ENCODE results near the gene CDC37. TPM values are rescaled to one million over a fixed set of nuclear protein-coding genes. Genes with fewer than 3 reads are reported as not detected.

The CDC37 gene
- total RNA-seq, 1 donor from 2014 or later = 173 TPM

- intact Hi-C loops (cut with micrococcal nuclease) = no loop called here
- Mint-ChIP-seq H3K9me3 (no peaks in the 10 kb centered on the region), H3K36me3 (ENCODE audit: low read depth) (peaks cover 49% of the 10 kb centered on the region), H3K27ac (no peak overlapping the region), H3K4me3 (no peak overlapping the region), H3K27me3 (no peaks in the 10 kb centered on the region), H3K4me1 (peaks cover 37% of the 10 kb centered on the region)
- no peak for DNase-seq
- TF ChIP-seq CTCF (IDR thresholded peaks at IDR 0.05) = no peak
- CTCF ChIA-PET = interaction anchor here (1.0 to 1.7 kb wide), 3 partner anchors 10 to 38 kb away, joined by 3 to 6 read pairs (median 4); no protein-coding TSS in a partner anchor
- POLR2A ChIA-PET = interaction anchor here (1.0 to 1.2 kb wide), 2 partner anchors 8 to 109 kb away, joined by 3 to 11 read pairs; partner anchors contain the start of gene ICAM5
- no peak for ATAC-seq (ENCODE audit: low read depth)
Observed at GRCh38 chr19:10398819-10399218, 4.5 kb downstream of the CDC37 start.

- intact Hi-C loops (cut with micrococcal nuclease) = no loop called here
- ATAC-seq (ENCODE audit: low read depth) = no peak
- no peaks in the 10 kb centered on the region for H3K9me3 Mint-ChIP-seq
- POLR2A ChIA-PET = interaction anchor here (0.7 kb wide), 1 partner anchor 100 kb away, joined by 8 read pairs; no protein-coding TSS in a partner anchor
- H3K27me3 Mint-ChIP-seq = no peaks in the 10 kb centered on the region
- DNase-seq = no peak
- CTCF ChIA-PET = no interaction called here
- peaks cover 66% of the 10 kb centered on the region for H3K36me3 Mint-ChIP-seq (ENCODE audit: low read depth)
- H3K4me3 Mint-ChIP-seq = no peak overlapping the region
- TF ChIP-seq CTCF (IDR thresholded peaks at IDR 0.05) = no peak
- no peak overlapping the region for H3K27ac Mint-ChIP-seq
- H3K4me1 Mint-ChIP-seq = peaks cover 16% of the 10 kb centered on the region
Observed at GRCh38 chr19:10395917-10396316, 7.4 kb downstream of the CDC37 start.

- no peak for TF ChIP-seq CTCF (IDR thresholded peaks at IDR 0.05)
- ATAC-seq (ENCODE audit: low read depth) = no peak
- Mint-ChIP-seq H3K4me3 (no peak overlapping the region), H3K36me3 (ENCODE audit: low read depth) (peaks cover 70% of the 10 kb centered on the region), H3K27ac (no peak overlapping the region), H3K4me1 (peaks cover 12% of the 10 kb centered on the region), H3K9me3 (no peaks in the 10 kb centered on the region), H3K27me3 (no peaks in the 10 kb centered on the region)
- ChIA-PET CTCF (no interaction called here), POLR2A (interaction anchor here (0.5 to 0.7 kb wide), 2 partner anchors 100 to 144 kb away, joined by 3 to 8 read pairs; no protein-coding TSS in a partner anchor)
- intact Hi-C loops (cut with micrococcal nuclease) = no loop called here
- no peak for DNase-seq
Observed at GRCh38 chr19:10395436-10395835, 7.9 kb downstream of the CDC37 start.

- CTCF ChIA-PET = no interaction called here
- DNase-seq = no peak
- H3K27ac Mint-ChIP-seq = no peak overlapping the region
Observed at GRCh38 chr19:10395003-10395402, 8.3 kb downstream of the CDC37 start.

GRCh38 chr19:10393137-10393536 lies 10.2 kb downstream of the CDC37 start:
- H3K27me3 Mint-ChIP-seq = no peaks in the 10 kb centered on the region
- ATAC-seq (ENCODE audit: low read depth) (no peak), DNase-seq (no peak)
- ChIA-PET CTCF (interaction anchor here (1.5 to 3.8 kb wide), 4 partner anchors 122 to 134 kb away, joined by 3 to 70 read pairs (median 42); partner anchors contain the start of gene ICAM1), POLR2A (interaction anchor here (1.0 to 1.9 kb wide), 2 partner anchors 123 to 134 kb away, joined by 3 to 5 read pairs; no protein-coding TSS in a partner anchor)
- no peak overlapping the region for H3K27ac Mint-ChIP-seq
- intact Hi-C loops (cut with micrococcal nuclease) = no loop called here
- H3K4me1 Mint-ChIP-seq = peaks cover 9% of the 10 kb centered on the region
- H3K9me3 Mint-ChIP-seq = no peaks in the 10 kb centered on the region
- H3K4me3 Mint-ChIP-seq = no peak overlapping the region
- H3K36me3 Mint-ChIP-seq (ENCODE audit: low read depth) = peaks cover 61% of the 10 kb centered on the region
- TF ChIP-seq CTCF (IDR thresholded peaks at IDR 0.05) = no peak

More at GRCh38 chr19:10395003-10395402, 8.3 kb downstream of the CDC37 start:
- intact Hi-C loops (cut with micrococcal nuclease) = no loop called here
- POLR2A ChIA-PET = interaction anchor here (0.5 kb wide), 1 partner anchor 144 kb away, joined by 3 read pairs; no protein-coding TSS in a partner anchor
- ATAC-seq (ENCODE audit: low read depth) = no peak
- TF ChIP-seq CTCF (IDR thresholded peaks at IDR 0.05) = no peak
- no peaks in the 10 kb centered on the region for H3K27me3 Mint-ChIP-seq
- peaks cover 68% of the 10 kb centered on the region for H3K36me3 Mint-ChIP-seq (ENCODE audit: low read depth)
- no peaks in the 10 kb centered on the region for H3K9me3 Mint-ChIP-seq
- H3K4me3 Mint-ChIP-seq = no peak overlapping the region
- peaks cover 8% of the 10 kb centered on the region for H3K4me1 Mint-ChIP-seq
